T1000 (cell line): ENCODE data around the gene TPPP.
A peak's percentile ranks its signal among the peaks of the same experiment; 100 is the strongest.

Experiments
- DNase-seq: peaks from one replicate; lab custom pipeline; 2025; ENCODE audit warnings: mixed read lengths; lab: John Stamatoyannopoulos, UW

TPPP gene

DNA sequence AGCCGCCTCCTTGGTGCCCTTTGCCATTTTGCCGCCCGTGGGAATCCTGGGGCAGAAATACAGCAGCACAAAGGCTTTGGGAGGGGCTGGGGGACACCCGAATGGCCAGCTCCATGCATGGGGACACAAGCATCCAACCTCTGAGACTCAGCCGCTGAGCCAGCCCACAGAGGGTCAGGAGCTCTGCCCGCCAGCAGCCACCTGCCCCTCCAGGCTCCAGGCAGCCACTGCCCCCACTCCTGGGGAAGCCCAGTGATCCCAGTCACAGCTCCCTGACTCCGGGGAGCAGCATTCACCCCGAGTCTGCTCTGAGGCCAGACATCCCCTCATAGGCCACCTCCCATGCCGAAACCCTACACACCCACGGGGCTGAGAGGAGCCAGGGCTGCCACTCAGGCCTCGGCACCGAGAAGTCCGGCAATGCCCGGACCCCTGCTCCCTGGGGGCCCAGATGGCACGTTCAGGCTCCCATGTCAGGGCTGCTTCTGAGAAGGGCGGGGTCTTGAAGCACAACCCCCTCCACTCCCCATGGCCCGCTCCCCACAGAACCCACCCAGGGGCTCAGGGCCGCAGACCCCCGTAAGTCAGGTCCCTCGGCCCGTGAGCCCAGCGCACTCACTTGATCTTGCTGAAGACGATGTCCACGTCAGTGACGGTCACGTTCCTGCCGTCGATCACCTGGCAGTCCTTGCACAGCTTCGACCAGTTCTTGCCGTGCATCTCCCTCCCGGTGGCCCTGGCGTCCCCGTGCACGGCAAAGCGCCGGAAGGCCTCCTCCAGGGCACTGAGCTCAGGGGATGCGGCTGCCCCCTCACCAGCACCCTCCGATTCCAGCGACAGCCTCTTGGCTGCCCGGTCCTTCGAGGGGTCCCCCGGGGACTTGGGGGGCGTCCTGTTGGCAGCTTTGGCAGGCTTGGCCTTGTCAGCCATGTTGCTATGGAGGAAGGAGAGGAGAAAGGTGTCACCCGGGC, 15.7 kb downstream of the TPPP start:
- DNase-seq, result no peak

- DNase-seq, result no peak
Observed at GRCh38 chr5:676699-677076, 16.5 kb downstream of the TPPP start.

DNA sequence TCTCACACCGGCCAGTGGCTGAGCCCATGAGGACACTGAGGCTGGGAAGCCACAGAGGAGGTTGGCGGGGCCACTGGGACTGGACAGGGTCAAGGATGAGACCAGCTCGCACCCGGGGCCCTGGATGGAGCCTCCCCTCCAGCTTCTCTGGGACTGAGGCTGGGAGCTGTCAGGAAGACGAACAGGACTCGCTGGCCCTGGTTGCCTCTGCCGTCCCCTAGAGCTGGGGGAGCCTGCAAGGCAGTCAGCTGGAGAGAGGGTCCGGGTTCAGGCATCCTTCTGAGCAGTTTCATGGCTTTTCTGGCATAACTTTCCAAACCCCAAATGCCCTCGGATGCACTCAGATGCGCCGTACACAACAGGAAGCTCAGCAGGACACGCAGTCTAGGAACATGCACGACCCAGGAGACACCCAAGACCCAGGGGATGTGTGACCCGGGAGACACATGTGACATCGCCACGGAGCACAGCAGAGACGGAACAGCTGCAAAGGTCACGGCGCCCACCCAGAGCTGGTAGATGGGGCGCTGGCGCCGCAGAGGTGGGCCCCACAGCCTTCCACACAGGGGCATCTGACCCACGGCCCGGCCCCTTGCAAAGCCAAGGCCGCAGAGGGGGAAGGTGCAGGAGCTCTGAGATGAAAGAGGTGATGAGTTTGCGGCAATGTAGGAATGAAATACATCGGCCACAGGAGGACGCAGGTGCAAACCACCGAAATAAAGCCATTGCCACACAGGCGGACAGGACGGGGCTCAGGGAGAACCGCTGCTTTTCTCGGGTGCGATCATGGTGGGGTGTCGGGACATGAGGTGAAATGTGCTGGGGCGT, 17.1 kb downstream of the TPPP start:
- no peak for DNase-seq

- no peak for DNase-seq
Observed at GRCh38 chr5:675111-675870, 17.9 kb downstream of the TPPP start.

DNA sequence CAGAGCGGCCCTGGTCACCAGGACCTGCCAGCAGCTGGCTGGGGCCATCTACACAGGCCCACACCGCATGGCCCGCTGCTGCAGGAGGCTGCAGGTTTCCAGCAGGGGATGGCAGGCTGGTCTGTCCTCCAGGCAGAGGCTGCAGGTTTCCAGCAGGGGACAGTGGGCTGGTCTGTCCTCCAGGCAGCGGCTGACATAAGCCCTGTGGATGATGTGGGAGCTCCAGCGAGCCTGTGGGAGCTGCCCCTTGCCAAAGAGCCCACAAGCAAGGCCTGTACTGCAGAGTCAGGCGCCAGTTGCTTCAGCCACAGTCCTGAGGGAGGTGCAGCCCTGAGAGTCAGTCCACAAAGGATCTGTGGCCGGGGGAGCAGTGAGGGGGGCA, 18.5 kb downstream of the TPPP start:
- DNase-seq, result no peak

DNA sequence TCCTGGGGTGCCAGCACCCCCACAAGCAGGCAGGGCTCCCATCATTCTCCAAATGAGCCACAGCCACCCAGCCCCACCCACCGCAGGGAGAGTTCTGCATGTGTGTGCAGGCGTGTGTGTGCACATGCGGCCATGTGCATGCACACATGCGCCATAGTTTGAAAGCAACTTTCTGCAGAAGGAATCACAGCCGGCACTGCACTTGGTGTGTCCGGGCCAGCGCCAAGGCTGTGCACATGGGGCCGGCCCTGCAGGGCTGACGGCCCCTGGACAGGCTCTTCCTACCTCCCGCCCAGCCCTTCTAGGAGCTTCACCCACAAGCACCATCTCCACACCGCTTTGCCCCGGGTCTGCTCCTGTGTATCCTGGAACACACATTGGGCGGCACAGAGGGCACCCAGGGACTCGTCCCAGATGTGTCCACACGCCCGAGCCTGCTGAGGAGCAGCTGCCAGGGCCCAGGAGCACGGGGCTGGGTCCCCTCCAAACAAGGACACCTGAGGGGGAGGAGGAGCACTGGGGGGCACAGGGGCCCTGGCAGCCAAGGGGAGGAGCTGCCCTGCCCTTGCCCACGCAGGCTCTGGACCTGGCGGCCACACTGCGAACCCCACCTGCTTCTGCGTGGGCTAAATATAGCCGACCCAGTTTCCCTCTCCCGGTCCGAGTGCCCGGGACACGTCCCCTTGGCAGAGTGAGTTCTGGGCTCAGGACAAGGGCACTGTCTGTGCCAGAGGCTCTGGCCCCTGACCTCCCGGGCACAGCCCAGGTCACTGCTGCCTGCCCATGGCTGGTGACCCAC, 19.1 kb downstream of the TPPP start:
- DNase-seq, result no peak

DNA sequence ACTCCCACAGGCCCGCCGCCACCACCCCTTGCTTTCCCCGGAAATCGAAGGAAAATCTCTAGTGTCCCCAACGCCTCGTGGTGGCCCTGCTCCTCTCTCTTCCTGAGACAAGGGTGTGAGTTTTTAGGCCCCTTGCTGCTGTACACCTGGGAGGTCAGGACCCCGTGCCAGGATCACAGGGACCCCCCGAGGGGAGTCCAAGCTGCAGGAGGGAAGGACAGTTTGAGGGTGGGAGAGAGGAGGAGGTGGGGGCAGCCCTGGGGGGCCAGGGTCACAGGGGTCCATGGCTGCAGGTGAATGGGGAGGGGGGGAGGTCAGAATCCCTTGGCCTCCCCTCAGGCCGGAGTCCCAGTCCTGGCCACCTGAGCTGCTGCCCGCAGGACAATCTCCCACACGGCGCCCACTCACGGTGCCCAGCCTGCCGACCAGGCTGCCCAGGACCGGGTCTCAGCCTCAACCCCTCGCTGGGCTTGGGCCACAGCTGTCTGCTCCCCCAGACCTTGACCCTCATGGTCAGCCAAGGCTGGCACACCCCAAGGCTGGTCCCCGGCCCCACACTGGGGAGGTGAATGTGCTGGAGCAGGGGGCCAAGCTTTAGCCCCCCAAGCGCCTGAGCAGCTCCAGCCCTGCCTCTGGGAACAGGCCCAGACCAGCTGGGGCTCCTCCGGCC, 19.9 kb downstream of the TPPP start:
- DNase-seq, result no peak

DNA sequence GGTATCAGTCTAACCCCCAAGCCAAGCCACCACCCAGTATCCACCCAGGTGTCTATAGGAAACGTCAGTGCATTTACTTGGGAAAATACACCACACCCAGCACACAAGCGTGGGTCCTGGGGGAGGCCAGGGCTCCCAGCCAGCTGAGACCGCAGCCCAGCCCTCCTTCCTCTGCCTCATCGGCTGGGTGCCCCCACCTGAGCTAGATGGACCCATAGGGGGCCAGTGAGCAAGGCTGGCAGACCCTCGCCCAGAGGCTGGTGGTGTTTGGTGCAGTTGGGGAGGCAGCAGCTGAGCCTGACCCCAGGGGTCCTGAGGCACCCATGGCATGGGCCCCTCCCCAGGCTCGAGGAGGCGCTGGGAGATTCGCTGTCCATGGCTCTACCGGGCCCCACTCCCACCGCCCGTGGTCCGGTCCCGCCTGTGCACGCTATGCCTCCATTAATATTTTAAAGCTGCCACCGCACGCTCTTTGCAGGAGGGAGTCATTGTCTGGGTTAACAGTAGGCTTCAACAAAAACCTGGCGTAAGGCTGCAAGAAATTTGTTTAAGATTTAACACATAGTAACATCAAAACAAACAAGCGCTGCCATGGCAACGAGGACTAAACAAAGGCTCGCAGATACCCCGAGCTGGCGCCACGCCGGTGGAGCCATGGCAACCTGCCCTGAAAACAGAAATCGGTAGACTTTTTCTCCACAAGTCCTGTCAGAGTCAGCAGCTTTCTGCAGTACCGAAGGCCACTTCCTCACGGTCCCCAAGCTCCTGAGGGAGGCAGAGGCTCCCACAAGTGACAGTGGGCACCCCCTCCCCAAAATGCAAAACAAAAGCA, 20.6 kb downstream of the TPPP start:
- DNase-seq, result peak; percentile 84

DNA sequence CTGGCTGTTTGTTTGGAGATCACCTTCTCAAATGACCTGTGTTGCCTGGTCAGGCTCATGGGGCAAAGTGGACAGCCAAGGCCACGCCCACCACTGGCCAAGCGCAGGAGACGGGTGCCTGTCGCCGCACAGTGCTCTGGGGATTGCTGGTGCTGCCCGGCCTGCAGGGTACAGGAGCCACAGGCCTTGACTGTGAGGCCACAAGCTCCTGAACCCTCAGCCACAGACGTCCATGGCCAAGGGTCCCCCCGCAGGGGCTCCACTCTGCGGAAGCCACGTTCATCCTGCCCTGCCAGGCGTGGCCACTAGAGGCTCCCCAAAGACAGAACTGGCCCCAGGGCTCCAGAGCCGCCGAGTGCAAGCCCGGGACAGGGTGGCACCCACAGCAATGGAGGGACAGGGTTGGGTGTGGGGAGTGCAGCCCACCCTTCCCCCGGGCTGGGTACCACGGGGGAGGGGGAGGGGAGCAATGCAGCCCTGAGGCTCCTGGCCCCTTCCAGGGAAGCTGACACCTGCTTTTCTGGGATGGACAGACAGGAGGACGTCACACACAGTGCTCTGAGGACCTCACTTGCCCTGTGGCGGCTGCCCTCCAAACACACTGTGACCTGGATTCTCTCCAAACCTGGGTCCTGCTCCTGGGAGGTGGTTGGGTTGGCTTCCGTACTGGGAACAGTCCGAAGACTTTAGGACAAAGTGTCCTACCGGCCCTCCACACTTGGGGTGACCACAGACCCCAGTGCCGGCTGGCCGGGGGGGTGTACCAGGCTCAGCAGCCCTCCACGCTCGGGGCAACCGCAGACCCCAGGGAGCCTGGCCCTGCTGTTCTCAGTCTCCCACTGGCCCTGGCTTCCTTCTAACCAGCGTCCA, 21.5 kb downstream of the TPPP start:
- peak; percentile 23 for DNase-seq

DNA sequence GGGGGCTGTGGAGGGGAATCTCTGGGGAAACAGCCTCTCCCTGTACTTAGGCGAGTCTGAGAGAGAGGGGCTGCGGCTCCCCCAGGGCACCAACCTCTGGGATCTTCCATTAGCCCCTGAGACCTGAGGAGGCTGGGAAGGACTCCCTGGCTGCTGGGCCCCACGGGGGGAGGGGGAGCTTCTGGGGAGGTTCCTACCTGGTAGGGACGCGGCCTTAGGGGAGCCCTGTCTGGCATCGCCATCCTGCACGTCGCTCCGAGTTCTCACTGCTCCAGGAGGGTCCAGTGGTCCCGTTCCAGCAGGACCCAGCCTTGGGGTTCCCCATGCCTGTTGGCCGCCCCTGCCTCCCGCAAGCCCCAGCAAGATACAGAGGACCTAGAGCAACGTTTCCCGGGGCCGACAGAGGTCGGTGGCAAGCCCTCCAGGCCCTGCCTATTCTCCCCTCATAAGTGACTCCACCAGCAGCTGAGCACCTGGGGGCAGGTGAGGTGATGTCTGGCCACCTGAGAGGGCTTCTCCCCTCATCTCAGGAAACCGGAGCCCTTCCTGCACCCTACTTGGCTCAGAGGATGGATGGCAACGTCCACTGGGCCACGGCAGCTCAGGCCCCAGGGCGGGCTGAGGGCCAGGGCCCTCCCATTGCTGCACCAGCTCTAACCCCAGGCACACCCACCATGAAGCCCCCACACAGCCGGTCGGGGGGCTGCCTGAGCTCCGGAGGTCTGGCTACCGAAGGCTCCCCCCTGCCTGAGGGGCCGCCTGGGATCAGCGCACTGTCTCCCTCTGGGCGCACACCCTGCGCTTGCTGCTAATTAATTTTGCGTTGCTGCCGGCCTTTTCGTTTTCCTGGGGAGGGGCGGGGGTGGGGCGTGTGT, 22.5 kb downstream of the TPPP start:
- no peak for DNase-seq

- DNase-seq, result no peak
Observed at GRCh38 chr5:669842-670395, 23.2 kb downstream of the TPPP start.

- no peak for DNase-seq
Observed at GRCh38 chr5:669111-669841, 23.9 kb downstream of the TPPP start.

DNA sequence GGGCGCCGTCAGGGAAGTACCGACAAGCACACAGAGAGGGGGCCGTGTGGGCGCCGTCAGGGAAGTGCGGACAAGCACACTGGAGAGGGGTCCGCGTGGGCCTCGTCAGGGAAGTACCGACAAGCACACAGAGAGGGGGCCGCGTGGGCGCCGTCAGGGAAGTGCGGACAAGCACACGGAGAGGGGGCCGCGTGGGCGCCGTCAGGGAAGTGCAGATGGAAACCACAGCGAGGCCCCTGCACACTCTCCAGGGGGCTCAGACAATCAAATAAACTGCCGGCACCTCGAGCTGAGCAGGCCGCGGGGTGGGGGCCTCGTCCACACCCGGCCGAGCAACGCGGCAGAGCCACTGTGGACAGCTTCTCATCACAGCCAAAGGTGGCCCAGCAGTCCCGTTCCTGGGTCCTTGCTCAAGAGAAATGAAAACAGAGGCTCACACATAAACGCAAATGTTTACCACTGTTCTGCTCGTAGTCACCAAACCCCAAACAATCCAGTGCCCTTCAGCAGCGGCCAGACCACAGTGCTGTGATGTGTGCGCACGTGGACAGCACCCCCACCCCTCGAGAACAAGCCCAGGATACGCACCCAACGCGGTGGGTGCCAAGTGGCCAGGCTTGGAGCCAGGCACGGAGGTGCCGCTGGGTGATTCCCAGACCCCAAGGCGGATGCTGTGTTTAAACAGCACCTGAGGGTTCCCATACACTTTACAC, 24.7 kb downstream of the TPPP start:
- no peak for DNase-seq

GRCh38 chr5:666816-667498, 26.2 kb downstream of the TPPP start:
- DNase-seq, result no peak

GRCh38 chr5:665956-666711, 27.0 kb downstream of the TPPP start:
- no peak for DNase-seq
